GM23248 (cell line): ENCODE results near the gene STAP1. TPM values are rescaled to one million over a fixed set of nuclear protein-coding genes. Genes with fewer than 3 reads are reported as not detected.
A peak's percentile ranks its signal among the peaks of the same experiment; 100 is the strongest.

Source experiments
- DNase-seq: peaks from one replicate; pipeline ENCODE4 v3.0.0-alpha.2; 2015
- H2AFZ ChIP-seq: fragments of 200-600 bp; sonication (generic); 2 replicates; pipeline ENCODE4 v1.6.1; 2016; ENCODE audit warnings: antibody characterized with exemption
- H3F3A ChIP-seq: fragments of 200-600 bp; sonication (generic); 2 replicates; pipeline ENCODE4 v1.6.1; 2016; ENCODE audit warnings: mild to moderate bottlenecking, antibody characterized with exemption, mixed run types; ENCODE audit not compliant: insufficient read depth
- H3K27ac ChIP-seq: fragments of 200-600 bp; sonication (generic); 2 replicates; pipeline ENCODE4 v1.5.1; 2016; ENCODE audit warnings: mild to moderate bottlenecking
- H3K27me3 ChIP-seq: fragments of 200-600 bp; sonication (generic); replicated peaks from 2 replicates; pipeline ENCODE4 v1.6.1; 2016; ENCODE audit warnings: mild to moderate bottlenecking; ENCODE audit not compliant: insufficient read depth
- H3K36me3 ChIP-seq: fragments of 200-600 bp; sonication (generic); 2 replicates; pipeline ENCODE4 v1.6.1; 2016; ENCODE audit warnings: low read depth, mild to moderate bottlenecking
- H3K4me1 ChIP-seq: fragments of 200-600 bp; sonication (generic); 2 replicates; pipeline ENCODE4 v1.6.1; 2016; ENCODE audit warnings: mild to moderate bottlenecking; ENCODE audit not compliant: insufficient read depth
- H3K4me2 ChIP-seq: fragments of 200-600 bp; sonication (generic); one replicate; pipeline ENCODE4 v1.6.1; 2016; ENCODE audit warnings: mild to moderate bottlenecking; ENCODE audit not compliant: unreplicated experiment
- H3K4me3 ChIP-seq: fragments of 200-600 bp; sonication (generic); 2 replicates; pipeline ENCODE4 v1.5.1; 2016; ENCODE audit warnings: mild to moderate bottlenecking
- H3K79me2 ChIP-seq: fragments of 200-600 bp; sonication (generic); 2 replicates; pipeline ENCODE4 v1.6.1; 2016; ENCODE audit warnings: mild to moderate bottlenecking; ENCODE audit not compliant: insufficient read depth
- H3K9ac ChIP-seq: fragments of 200-600 bp; sonication (generic); 2 replicates; pipeline ENCODE4 v1.6.1; 2016; ENCODE audit warnings: mild to moderate bottlenecking
- H3K9me2 ChIP-seq: fragments of 200-600 bp; sonication (generic); 2 replicates; pipeline ENCODE4 v1.6.1; 2016; ENCODE audit warnings: mixed run types, mild to moderate bottlenecking, moderate library complexity; ENCODE audit not compliant: insufficient read depth
- H3K9me3 ChIP-seq: fragments of 200-600 bp; sonication (generic); one replicate; pipeline ENCODE4 v1.6.1; 2017; ENCODE audit warnings: low read depth
- H4K20me1 ChIP-seq: fragments of 200-600 bp; sonication (generic); 2 replicates; pipeline ENCODE4 v1.6.0; 2016; ENCODE audit not compliant: insufficient read depth
- EZH2 ChIP-seq: fragments of 200-600 bp; sonication (generic); IDR thresholded peaks from 2 replicates; pipeline ENCODE4 v1.6.1; 2018; ENCODE audit warnings: antibody characterized with exemption, mild to moderate bottlenecking; ENCODE audit not compliant: insufficient read depth, poor library complexity, severe bottlenecking
- EZH2phosphoT487 ChIP-seq: fragments of 200-600 bp; sonication (generic); IDR thresholded peaks from 2 replicates; pipeline ENCODE4 v1.6.1; 2018; ENCODE audit warnings: antibody characterized with exemption, moderate library complexity, mild to moderate bottlenecking, low read depth; ENCODE audit not compliant: insufficient read depth
- WGBS, 2 experiments: methylation state at CpG; one replicate each; pipeline ENCODE4 v1.1.6; 2015 to 2017; ENCODE audit warnings: low lambda C conversion rate in 2 of 2, low coverage in 1 of 2; ENCODE audit errors: missing lambda C conversion rate in 2 of 2; 5-methylcytosine and 5-hydroxymethylcytosine counted together
- in situ Hi-C: fragments of 300-500 bp; cut with MboI; formaldehyde crosslinking; loops from 2 replicates; pipeline ENCODE4 v1.15.0; 2020
- polyA plus RNA-seq: library from polyadenylated mRNA; unstranded; fragments of >200 nt; fragmentation: Nextera tagmentation; extraction: Ambion mirVana; gene quantifications from 2 replicates; pipeline ENCODE4 v1.2.1, GENCODE V29; 2016
- total RNA-seq: library from RNA; depleted of rRNA; stranded (reverse); fragments of >200 nt; shearing (Covaris generic); gene quantifications from 2 replicates; pipeline ENCODE4 v1.2.3, GENCODE V29; 2014

The STAP1 gene
- total and polyA plus RNA-seq, 2 experiments from 2014 or later: not detected

DNA sequence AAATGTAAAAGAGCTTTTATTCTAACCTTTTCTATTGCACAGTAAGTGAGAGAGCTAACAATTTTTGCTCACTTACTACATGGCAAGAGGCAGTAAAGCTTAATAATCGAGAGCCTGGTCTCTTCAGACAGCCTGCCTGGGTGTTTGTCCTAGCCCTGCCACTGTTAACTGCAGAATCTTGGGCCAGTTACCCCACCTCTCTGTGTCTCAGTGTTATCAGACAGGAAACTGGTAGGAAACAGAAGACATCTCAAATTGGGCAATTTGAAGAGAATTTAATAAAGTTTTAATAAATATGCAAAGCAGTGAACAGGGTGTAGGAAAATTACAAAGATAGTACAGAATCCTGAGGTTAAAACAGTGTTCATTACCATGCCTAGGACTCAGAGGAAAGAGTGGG is 13.4 kb downstream of the STAP1 start:
- no peak overlapping the region for H3K4me3 ChIP-seq
- no peak for DNase-seq
- no peaks in the 10 kb centered on the region for H4K20me1 ChIP-seq
- H3K4me1 ChIP-seq: no peaks in the 10 kb centered on the region; the same call in 1 of the 2 replicates
- H3K36me3 ChIP-seq: no peaks in the 10 kb centered on the region
- TF ChIP-seq EZH2phosphoT487 (no peak), EZH2 (no peak)
- no peaks in the 10 kb centered on the region for H3F3A ChIP-seq
- no peaks in the 10 kb centered on the region for H3K9me3 ChIP-seq
- H3K27me3 ChIP-seq: no peaks in the 10 kb centered on the region; the same call in 1 of the 2 replicates
- WGBS, 2 experiments: 13 to 21% methylated on average over 1 of the region's 1 CpG
- no peak overlapping the region for H3K9ac ChIP-seq
- H3K79me2 ChIP-seq: no peaks in the 10 kb centered on the region
- no peaks in the 10 kb centered on the region for H3K9me2 ChIP-seq
- no peak overlapping the region for H3K27ac ChIP-seq
- H2AFZ ChIP-seq: no peak overlapping the region
- in situ Hi-C loops: no loop called here
- no peak overlapping the region for H3K4me2 ChIP-seq

DNA sequence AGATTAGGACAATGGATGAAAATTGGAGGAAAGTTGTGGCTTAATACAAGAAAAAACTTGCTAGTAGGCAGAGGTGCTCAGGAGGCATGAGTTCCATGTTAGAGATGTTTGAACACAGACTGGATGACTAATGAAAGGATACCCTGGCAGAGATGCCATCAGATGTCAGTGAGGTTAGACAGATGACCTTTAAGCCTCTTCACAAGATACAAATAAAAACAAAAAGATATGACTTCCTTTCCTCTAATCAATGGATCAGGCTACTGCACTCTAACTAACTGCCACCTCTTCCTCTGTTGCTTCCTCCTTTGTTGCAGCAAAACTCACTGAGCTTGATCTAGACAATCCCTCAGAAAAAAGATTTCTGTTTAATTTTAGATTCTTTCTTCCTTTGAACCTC is 14.7 kb downstream of the STAP1 start:
- Histone ChIP-seq H3F3A (no peaks in the 10 kb centered on the region), H2AFZ (no peak overlapping the region), H3K4me1 (no peaks in the 10 kb centered on the region; the same call in 1 of the 2 replicates), H3K79me2 (no peaks in the 10 kb centered on the region), H3K4me2 (no peak overlapping the region), H3K9me2 (no peaks in the 10 kb centered on the region), H3K27ac (no peak overlapping the region), H3K27me3 (no peaks in the 10 kb centered on the region; the same call in 1 of the 2 replicates), H3K9me3 (no peaks in the 10 kb centered on the region), H3K9ac (no peak overlapping the region), H3K4me3 (no peak overlapping the region), H3K36me3 (no peaks in the 10 kb centered on the region), H4K20me1 (no peaks in the 10 kb centered on the region)
- no peak for DNase-seq
- TF ChIP-seq EZH2 (no peak), EZH2phosphoT487 (no peak)
- in situ Hi-C loops: no loop called here

DNA sequence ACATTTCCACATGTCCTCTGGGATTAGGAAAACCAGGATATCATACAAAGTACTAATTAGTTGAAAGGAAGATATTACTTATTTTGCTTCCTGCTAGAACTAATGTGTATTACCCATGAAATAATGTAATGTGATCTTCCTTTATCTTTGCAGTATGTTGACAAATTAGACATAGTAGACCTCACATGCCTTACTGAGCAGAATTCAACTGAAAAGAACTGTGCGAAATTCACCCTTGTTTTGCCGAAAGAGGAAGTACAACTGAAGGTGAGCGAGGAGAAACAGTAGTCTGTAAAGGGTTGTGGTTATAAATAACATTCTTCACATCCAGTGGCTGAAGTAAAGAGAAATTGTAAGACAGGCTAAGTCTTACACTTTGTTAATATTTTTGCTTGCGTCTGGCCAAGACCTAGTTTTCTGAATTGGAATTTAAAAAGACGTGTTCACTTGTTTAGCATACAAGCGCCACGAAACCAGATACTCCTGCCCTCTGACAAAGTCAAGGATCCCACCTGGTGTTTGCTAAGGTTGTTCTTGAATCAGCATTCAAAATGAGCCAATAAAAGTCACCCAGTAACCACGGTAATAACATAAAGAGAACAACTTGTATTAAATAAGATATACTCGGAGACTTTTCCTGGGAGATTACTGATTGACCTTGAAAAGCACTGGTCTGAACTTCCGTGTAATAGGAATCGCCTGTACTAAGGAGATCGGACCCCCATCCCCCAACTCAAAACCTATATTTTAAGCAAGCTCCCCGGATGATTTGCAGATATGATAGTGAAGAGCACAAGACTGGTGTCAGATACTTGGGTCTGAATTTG is 16.9 kb downstream of the STAP1 start:
- Histone ChIP-seq H3K9me2 (no peaks in the 10 kb centered on the region), H3K9me3 (no peaks in the 10 kb centered on the region), H4K20me1 (no peaks in the 10 kb centered on the region), H3K4me2 (no peak overlapping the region), H3K4me3 (no peak overlapping the region), H3K4me1 (no peaks in the 10 kb centered on the region), H3F3A (no peaks in the 10 kb centered on the region), H3K79me2 (no peaks in the 10 kb centered on the region), H3K27ac (no peak overlapping the region), H3K27me3 (no peaks in the 10 kb centered on the region; the same call in 1 of the 2 replicates), H3K36me3 (no peaks in the 10 kb centered on the region), H2AFZ (peak overlapping the region; percentile 20; the same call in 1 of the 2 replicates), H3K9ac (no peak overlapping the region)
- WGBS, 2 experiments: 67 to 72% methylated on average over 13 of the region's 13 CpGs
- DNase-seq: no peak
- no peak for TF ChIP-seq EZH2
- TF ChIP-seq EZH2phosphoT487: no peak
- in situ Hi-C loops: no loop called here

DNA sequence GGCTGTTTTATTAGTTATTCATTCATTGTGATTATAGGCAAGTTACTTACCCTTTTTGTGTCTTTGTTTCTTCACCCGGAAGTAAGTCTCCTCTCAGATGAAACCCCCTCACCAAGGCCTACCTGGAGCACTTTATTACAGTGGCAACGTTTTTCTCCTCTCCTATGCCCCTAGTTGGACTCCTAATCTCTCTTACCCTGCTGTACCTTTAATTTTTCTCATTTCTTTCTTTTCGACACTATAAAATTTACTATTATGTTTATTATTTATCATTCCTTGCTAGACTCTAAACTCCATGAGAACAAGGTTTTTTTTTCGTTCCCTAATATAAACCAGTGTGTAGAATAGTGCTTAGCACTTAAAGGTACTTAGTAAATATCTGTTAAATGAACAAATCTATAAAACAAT is 17.5 kb downstream of the STAP1 start:
- Histone ChIP-seq H3K79me2 (no peaks in the 10 kb centered on the region), H2AFZ (peak overlapping the region; percentile 20; the same call in 1 of the 2 replicates), H3K9ac (no peak overlapping the region), H3K9me3 (no peaks in the 10 kb centered on the region), H3K4me3 (no peak overlapping the region), H4K20me1 (no peaks in the 10 kb centered on the region), H3K9me2 (no peaks in the 10 kb centered on the region), H3K36me3 (no peaks in the 10 kb centered on the region), H3K27ac (no peak overlapping the region), H3K27me3 (no peaks in the 10 kb centered on the region; the same call in 1 of the 2 replicates), H3K4me1 (no peaks in the 10 kb centered on the region), H3F3A (no peaks in the 10 kb centered on the region), H3K4me2 (no peak overlapping the region)
- no peak for TF ChIP-seq EZH2phosphoT487
- no peak for TF ChIP-seq EZH2
- in situ Hi-C loops: no loop called here
- no peak for DNase-seq
- WGBS, 2 experiments: 51 to 59% methylated on average over 4 of the region's 4 CpGs
